ENCODE results near the gene PAN2.
A peak's percentile ranks its signal among the peaks of the same experiment; 100 is the strongest.
"Not testable (repeated sequence)": the region's sequence is repeated elsewhere in the genome, so short reads cannot be mapped to it uniquely, and the experiment has no call there.

PAN2 gene

DNA sequence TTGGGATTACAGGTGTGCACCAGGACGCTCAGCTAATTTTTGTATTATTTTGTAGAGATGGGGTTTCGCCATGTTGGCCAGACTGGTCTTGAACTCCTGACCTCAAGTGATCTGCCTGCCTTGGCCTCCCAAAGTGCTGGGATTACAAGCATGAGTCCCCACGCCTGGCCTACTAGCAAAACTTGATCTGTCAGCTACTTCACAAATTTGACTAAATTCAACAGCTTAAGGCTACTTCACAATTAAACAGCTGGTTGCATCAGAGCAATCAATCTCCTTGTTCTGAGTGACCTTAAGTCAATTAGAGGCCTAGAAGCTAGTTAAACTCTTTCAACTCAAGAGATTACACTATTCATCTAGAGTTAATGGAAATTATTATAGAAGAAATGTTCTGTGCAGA lies 54.9 kb downstream of the PAN2 start:
- intact Hi-C loops (cut with DNase I) = no loop called here
- no peak for DNase-seq

DNA sequence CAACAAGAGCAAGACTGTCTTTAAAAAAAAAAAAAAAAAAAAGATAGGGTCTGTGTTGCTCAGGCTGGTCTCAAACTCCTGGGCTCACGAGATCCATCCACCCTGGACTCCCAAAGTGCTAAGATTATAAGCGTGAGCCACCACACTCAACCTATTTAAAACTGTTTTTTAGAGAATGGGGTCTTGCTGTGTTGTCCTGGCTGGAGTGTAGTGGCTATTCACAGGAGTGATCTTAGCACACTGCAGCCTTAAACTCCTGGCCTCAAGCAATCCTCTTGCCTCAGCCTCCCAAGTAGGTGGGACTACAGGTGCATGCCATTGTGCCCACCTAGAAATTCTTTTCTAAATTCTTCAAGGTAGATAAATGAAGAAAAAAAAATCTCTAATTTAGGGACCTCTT lies 59.5 kb downstream of the PAN2 start:
- intact Hi-C loops (cut with DNase I) = no loop called here
- DNase-seq = no peak

DNA sequence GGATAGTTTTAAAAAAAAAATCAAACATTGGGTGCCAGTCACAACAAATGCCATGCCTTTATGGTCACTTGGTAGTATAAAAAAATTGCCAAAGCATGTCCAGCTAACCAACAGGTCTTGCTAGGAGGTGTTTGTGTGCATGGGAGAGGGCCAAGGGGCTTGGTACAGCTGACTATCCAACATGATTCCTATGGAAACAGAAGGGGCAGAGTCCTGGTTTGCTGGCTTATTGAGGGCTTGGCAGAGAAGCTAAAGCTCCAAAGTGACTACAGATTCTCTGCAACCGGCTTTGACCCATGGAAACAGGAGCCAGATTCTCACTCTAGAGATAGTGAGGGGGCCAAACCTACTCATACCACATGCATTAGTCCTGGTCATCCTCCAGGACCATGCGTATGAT lies 61.3 kb downstream of the PAN2 start:
- DNase-seq; intact Hi-C loops (cut with DNase I): not testable (repeated sequence)

DNA sequence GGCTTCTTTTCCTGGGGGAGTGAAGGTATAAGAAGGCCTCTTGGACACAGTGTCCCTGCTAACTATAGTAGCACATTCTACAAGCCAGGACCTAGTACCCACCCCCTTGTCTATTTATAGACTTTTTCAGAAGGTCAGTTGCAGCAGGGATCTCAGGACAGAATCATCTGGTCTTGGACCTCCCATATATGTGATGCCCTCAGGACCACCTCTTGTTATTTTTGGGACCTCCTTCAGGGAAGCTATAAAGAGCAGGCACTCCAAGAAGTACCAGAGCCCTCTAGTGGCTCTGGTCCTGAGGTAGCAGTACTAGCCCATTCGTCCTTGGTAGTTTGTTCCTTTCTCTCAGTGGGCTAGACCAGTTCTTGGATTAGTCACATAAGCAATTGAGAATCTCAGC lies 62.8 kb downstream of the PAN2 start:
- peak in 1 of 10 donors; percentile 35 for DNase-seq
- intact Hi-C loops (cut with DNase I) = no loop called here

DNA sequence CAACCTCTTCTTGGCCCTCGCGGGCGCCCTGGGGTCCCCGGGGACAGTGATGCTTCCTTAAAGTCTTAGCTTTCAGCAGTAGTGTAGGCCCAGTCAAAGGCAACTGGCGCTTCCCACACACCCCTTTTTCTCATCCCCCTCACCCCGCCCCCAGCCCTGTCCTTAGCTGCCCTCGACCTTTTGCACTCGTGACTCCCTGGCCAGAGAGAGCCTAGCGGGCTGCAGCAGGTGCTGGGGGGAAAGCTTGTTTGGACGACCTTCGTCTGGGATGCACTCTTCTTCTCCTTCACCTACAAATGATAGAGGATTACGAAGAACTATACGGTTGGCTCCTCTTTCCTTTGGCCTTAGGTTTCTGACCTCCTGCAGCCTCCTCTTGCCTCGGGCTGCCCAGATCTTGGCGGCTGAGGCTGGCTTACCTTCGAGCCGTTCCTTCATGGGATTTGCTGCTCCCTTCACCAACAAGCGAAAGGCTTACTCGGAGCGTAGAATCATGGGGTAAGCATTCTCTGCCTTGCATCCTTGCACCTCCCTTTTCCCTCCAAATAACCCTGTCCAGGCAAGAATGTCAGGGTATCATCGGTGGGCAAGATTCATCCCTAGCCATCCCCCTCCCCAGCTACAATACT lies 66.2 kb downstream of the PAN2 start:
- peak in 1 of 10 donors; percentile 40 for DNase-seq
- intact Hi-C loops (cut with DNase I) = no loop called here

DNA sequence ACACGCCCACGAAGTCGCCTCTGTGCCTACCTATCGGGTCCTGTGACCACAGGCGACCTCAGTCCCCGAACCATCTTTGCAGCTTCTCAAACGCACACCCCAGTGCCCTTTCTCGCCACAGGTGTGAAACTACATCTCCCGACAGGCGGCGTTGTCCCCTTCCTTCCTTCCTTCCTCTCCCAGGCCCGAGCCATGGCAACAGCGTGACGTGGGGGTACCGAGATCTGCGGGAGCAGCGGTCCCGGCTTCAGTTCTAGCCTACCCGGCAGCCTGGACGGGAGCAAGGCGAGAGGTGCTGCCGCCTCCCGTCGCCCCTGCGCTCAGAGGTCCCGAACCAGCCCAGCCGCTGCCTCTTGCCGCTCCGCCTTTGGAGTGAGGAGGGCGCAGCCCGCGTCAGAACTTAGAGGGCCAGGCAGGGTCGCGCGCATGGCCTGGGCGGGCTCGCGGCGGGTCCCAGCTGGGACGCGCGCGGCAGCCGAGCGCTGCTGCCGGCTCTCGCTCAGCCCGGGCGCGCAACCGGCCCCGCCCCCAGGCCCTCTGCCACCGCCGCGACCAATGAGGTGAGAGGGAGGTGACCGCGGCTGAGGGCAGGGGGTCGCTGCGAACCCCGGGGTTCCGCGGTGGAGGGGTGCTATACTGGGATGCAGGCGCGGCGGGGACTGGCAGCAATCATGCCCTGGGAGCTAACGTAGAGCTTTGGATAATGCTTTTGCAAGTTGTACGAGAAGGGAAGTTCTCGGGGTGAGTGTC lies 66.9 kb downstream of the PAN2 start, which contains the start of gene COQ10A:
Gene COQ10A, plus strand, starts transcription at position 250 of the 750 bp plus-strand sequence. Its CDS starts 177 bp downstream, at position 427.
- intact Hi-C loops (cut with DNase I) = no loop called here
- DNase-seq = peak; percentile 80 to 98 (median 88)
